GM12878 (cell line): ENCODE data around the gene MEAK7. TPM values are rescaled to one million over a fixed set of nuclear protein-coding genes. Genes with fewer than 3 reads are reported as not detected.

ENCODE experiments used
- ATAC-seq: fragments of 200-7000 bp; cut with Tn5 transposase; 3 replicates; pipeline ENCODE4 v1.9.1; 2020; ENCODE audit warnings: mild to moderate bottlenecking, moderate library complexity
- BruUV-seq: library from RNA; stranded (reverse); fragments of 400-500 nt; replicated peaks from 2 replicates; lab custom pipeline; 2021; lab: Mats Ljungman, UMichigan
- CTCF ChIA-PET: fragments of 300-600 bp; sonication (Branson Sonifier 250); formaldehyde crosslinking; extraction: SDS; loops from one replicate; lab custom pipeline; 2021; ENCODE audit warnings: inconsistent platforms; lab: Yijun Ruan, JAX
- POLR2A ChIA-PET: fragments of 350-600 bp; formaldehyde crosslinking; extraction: SDS; loops from one replicate; lab custom pipeline; 2021; ENCODE audit warnings: inconsistent platforms; lab: Charles Lee
- RAD21 ChIA-PET: fragments of 300-600 bp; sonication (Branson Sonifier 250); formaldehyde crosslinking; loops from one replicate; lab custom pipeline; 2023; ENCODE audit warnings: antibody characterized with exemption; ENCODE audit not compliant: unreplicated experiment; lab: Charles Lee
- SMC1A ChIA-PET: fragments of 300-600 bp; sonication (Branson Sonifier 250); formaldehyde crosslinking; loops from one replicate; lab custom pipeline; 2023; ENCODE audit not compliant: unreplicated experiment, uncharacterized antibody; lab: Charles Lee
- DNase-seq: peaks from one replicate; pipeline ENCODE4 v3.0.0-alpha.2; 2011; ENCODE audit warnings: low read depth, low spot score
- FAIRE-seq: peaks from 3 replicates; lab custom pipeline; 2011; peaks lifted over from hg19 to GRCh38; lab: Jason Lieb, UNC
- H2AFZ ChIP-seq: 2 replicates; pipeline ENCODE4 v1.6.0; 2011; ENCODE audit warnings: low read depth, low read length, control low read depth; ENCODE audit not compliant: control insufficient read depth
- H3K27ac ChIP-seq: 2 replicates; pipeline ENCODE4 v1.5.1; 2011; ENCODE audit warnings: control low read depth; ENCODE audit not compliant: control insufficient read depth, insufficient read depth
- H3K27me3 ChIP-seq, 2 experiments: replicated peaks in 1 of 2; 2 replicates each; pipeline versions ENCODE4 v1.6.0 to v1.6.1; 2011; ENCODE audit warnings: low read length in 1 of 2; ENCODE audit not compliant: control insufficient read depth in 2 of 2, insufficient read depth in 2 of 2
- H3K36me3 ChIP-seq, 2 experiments: 2 replicates each; pipeline ENCODE4 v1.5.1; 2011; ENCODE audit warnings: low read length in 1 of 2; ENCODE audit not compliant: control insufficient read depth in 2 of 2, insufficient read depth in 2 of 2
- H3K4me1 ChIP-seq: 2 replicates; pipeline ENCODE4 v1.6.1; 2011; ENCODE audit warnings: mild to moderate bottlenecking, low read length, moderate library complexity, mixed read lengths; ENCODE audit not compliant: control insufficient read depth, insufficient read depth
- H3K4me2 ChIP-seq: 2 replicates; pipeline ENCODE4 v1.6.0; 2011; ENCODE audit warnings: control low read depth; ENCODE audit not compliant: control insufficient read depth, insufficient read depth
- H3K4me3 ChIP-seq: fragments of 200-600 bp; sonication (generic); 2 replicates; pipeline ENCODE4 v1.5.1; 2016
- H3K79me2 ChIP-seq: 2 replicates; pipeline ENCODE4 v1.6.0; 2011; ENCODE audit warnings: low read length; ENCODE audit not compliant: control insufficient read depth, insufficient read depth
- H3K9ac ChIP-seq: 2 replicates; pipeline ENCODE4 v1.8.0; 2011; ENCODE audit warnings: low read length, control low read depth, mixed read lengths; ENCODE audit not compliant: control insufficient read depth, insufficient read depth
- H3K9me3 ChIP-seq: replicated peaks from 3 replicates; pipeline ENCODE4 v1.5.1; 2011; ENCODE audit warnings: mild to moderate bottlenecking, low read length; ENCODE audit not compliant: control insufficient read depth, insufficient read depth
- H4K20me1 ChIP-seq: 2 replicates; pipeline ENCODE4 v1.6.0; 2011; ENCODE audit not compliant: control insufficient read depth, insufficient read depth
- CBFB ChIP-seq: IDR thresholded peaks from 2 replicates; pipeline ENCODE4 v1.6.1; 2016; ENCODE audit warnings: antibody characterized with exemption, low read depth
- CHD2 ChIP-seq: IDR thresholded peaks from 2 replicates; pipeline ENCODE4 v1.6.1; 2011; ENCODE audit warnings: low read depth, low read length, improper control_type of control experiment, borderline replicate concordance
- HSF1 ChIP-seq: fragments of 150-350 bp; IDR thresholded peaks from 2 replicates; pipeline ENCODE4 v1.6.1; 2014; ENCODE audit warnings: mild to moderate bottlenecking, low read depth, low read length
- IKZF1 ChIP-seq: fragments of 450-650 bp; conservative IDR thresholded peaks from 2 replicates; pipeline ENCODE4 v1.6.1; 2017; ENCODE audit warnings: antibody characterized with exemption, mild to moderate bottlenecking
- IKZF2 ChIP-seq, 2 experiments: fragments of 450-650 bp; IDR thresholded peaks; 2 replicates each; pipeline ENCODE4 v1.6.1; 2017; ENCODE audit warnings: mild to moderate bottlenecking in 2 of 2, moderate library complexity in 2 of 2
- JUND ChIP-seq: IDR thresholded peaks from 2 replicates; pipeline ENCODE4 v1.6.1; 2012; ENCODE audit warnings: low read depth, mild to moderate bottlenecking, low read length, improper control_type of control experiment, moderate library complexity
- MEF2A ChIP-seq: IDR thresholded peaks from 2 replicates; pipeline ENCODE4 v1.6.1; 2011; ENCODE audit warnings: low read depth, mild to moderate bottlenecking, low read length, moderate library complexity; ENCODE audit not compliant: insufficient read depth
- NFYA ChIP-seq: IDR thresholded peaks from 2 replicates; pipeline ENCODE4 v1.6.1; 2011; ENCODE audit warnings: low read depth, mild to moderate bottlenecking, low read length, improper control_type of control experiment, borderline replicate concordance
- NR2C2 ChIP-seq: IDR thresholded peaks from 2 replicates; pipeline ENCODE4 v1.6.1; 2011; ENCODE audit warnings: borderline replicate concordance, low read depth; ENCODE audit not compliant: control insufficient read depth, insufficient read length
- TCF7 ChIP-seq: IDR thresholded peaks from 2 replicates; pipeline ENCODE4 v1.6.1; 2014; ENCODE audit warnings: antibody characterized with exemption, borderline replicate concordance
- ZNF687 ChIP-seq: fragments of 450-650 bp; IDR thresholded peaks from 2 replicates; pipeline ENCODE4 v1.6.1; 2017; ENCODE audit warnings: mild to moderate bottlenecking, moderate library complexity
- WGBS: methylation state at CpG from one replicate; pipeline ENCODE4 v1.1.6; 2016; ENCODE audit warnings: low lambda C conversion rate; ENCODE audit not compliant: insufficient replicate concordance, insufficient coverage; ENCODE audit errors: missing lambda C conversion rate; 5-methylcytosine and 5-hydroxymethylcytosine counted together
- in situ Hi-C: fragments of 300-500 bp; cut with MboI; formaldehyde crosslinking; loops from 9 replicates; pipeline ENCODE4 v1.14.3; 2018; ENCODE audit warnings: mixed read lengths
- intact Hi-C: fragments of 100-400 bp; cut with micrococcal nuclease; formaldehyde crosslinking; loops from one replicate; pipeline ENCODE4 v1.14.2; 2022; ENCODE audit not compliant: unreplicated experiment
- polyA plus RNA-seq, 11 experiments: library from polyadenylated mRNA; depleted of rRNA in 4 of 11; unstranded in 6 of 11; stranded (reverse) in 5 of 11; fragments of >200 nt; fragmentation: Nextera tagmentation in 4 of 11; fragmentation: Illumina TruSeq in 1 of 11; extraction: Ambion mirVana in 4 of 11; extraction: Trizol in 1 of 11; gene quantifications; 1 replicate in 1 of 11; 2 replicates in 10 of 11; pipeline versions ENCODE4 v1.2.1 to v1.2.3, GENCODE V29; 2011 to 2016; ENCODE audit warnings: inconsistent platforms in 2 of 11, missing spikeins in 2 of 11, low read depth in 1 of 11
- total RNA-seq, 4 experiments: library from RNA; depleted of rRNA in 3 of 4; stranded (reverse); fragments of >200 nt in 3 of 4; fragmentation: Illumina TruSeq in 1 of 4; extraction: Trizol in 1 of 4; gene quantifications; 2 replicates each; pipeline versions ENCODE4 v1.2.1 to v1.2.3, GENCODE V29; 2013 to 2021
- TF ChIP-seq, protein P1 (sequence below): fragments of 450-650 bp; IDR thresholded peaks from 2 replicates; pipeline ENCODE4 v1.6.1; 2018; ENCODE audit warnings: mild to moderate bottlenecking, low read depth, moderate library complexity; ENCODE audit not compliant: partially characterized antibody

Gene MEAK7
- total and polyA plus RNA-seq, 10 of the 15 experiments (the other 5 are each of a cell fraction or from before 2014, with no cell fraction given) = 1.4 to 11.9 (median 6.4) TPM

DNA sequence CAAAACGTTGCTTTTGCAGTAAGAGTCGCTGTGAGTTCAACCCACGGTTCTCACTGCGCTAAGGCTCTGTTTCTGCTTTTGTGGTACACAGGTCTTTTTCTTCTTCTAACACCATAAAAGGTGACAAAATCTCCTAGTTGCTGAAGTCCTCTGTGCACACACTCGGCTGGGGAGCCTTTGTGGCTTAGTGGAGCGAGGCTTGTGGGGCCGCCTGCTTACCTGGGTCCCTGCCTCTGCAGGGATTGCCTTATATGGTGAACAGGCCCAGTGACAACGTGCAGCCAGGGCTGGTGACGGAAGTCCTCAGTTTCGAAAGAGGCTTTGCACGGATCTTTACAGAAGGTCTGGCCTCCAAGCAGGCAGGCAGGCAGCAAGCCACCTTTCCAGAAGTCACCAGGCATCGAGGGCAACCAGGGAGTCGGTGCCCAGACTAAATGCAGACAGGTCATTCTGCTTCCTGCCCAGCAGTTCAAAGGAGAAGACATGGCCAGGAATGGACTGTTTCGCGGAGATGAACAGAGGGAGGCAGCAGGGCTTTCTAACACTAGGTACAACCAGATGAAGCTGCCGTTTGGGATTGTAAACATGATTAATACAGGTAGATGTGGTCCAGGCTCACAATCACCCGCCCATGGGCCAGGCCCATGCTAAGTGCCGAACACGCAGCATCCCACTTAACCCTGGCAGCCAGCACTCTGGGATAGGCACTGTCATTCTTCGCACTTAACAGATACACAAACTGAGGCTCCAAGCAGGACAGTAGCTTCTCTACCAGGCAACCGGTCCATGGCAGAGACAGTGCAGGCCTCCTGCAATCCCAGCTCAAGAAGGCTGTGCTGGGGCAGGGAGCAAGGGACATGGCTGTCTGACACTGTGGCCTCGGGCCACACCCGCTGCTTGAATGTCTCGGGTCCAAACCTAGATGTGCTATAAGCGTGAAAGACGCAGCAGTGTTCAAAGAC, 10.7 kb upstream of the MEAK7 start:
- TSS peak; percentile 98 for BruUV-seq
- peak; percentile 93 for ATAC-seq
- H3K4me2 ChIP-seq = peak overlapping the region; percentile 85
- TF ChIP-seq IKZF1 (peak; percentile 73), HSF1 (no peak), TCF7 (no peak), CHD2 (peak; percentile 90; the same call in 1 of the 2 replicates), NFYA (no peak), IKZF2 (IDR thresholded peaks at IDR 0.05) (peak; percentile 52 to 67; a peak in 3 of 4 replicates), ZNF687 (peak; percentile 99), JUND (no peak), MEF2A (peak; percentile 43; the same call in 1 of the 2 replicates), NR2C2 (no peak), CBFB (peak; percentile 83)
- TF ChIP-seq, protein P1, sequence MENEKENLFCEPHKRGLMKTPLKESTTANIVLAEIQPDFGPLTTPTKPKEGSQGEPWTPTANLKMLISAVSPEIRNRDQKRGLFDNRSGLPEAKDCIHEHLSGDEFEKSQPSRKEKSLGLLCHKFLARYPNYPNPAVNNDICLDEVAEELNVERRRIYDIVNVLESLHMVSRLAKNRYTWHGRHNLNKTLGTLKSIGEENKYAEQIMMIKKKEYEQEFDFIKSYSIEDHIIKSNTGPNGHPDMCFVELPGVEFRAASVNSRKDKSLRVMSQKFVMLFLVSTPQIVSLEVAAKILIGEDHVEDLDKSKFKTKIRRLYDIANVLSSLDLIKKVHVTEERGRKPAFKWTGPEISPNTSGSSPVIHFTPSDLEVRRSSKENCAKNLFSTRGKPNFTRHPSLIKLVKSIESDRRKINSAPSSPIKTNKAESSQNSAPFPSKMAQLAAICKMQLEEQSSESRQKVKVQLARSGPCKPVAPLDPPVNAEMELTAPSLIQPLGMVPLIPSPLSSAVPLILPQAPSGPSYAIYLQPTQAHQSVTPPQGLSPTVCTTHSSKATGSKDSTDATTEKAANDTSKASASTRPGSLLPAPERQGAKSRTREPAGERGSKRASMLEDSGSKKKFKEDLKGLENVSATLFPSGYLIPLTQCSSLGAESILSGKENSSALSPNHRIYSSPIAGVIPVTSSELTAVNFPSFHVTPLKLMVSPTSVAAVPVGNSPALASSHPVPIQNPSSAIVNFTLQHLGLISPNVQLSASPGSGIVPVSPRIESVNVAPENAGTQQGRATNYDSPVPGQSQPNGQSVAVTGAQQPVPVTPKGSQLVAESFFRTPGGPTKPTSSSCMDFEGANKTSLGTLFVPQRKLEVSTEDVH = no peak

More for the DNA sequence above, 10.7 kb upstream of the MEAK7 start:
- peak overlapping the region; percentile 99 for H3K27ac ChIP-seq
- in situ Hi-C loops = loop anchor here (5.0 to 25.0 kb wide), 3 partner anchors 107 to 447 kb away; no protein-coding TSS in a partner anchor
- intact Hi-C loops = loop anchor here (1.0 to 2.0 kb wide), 3 partner anchors 48 to 102 kb away; no protein-coding TSS in a partner anchor
- H3K4me3 ChIP-seq = no peak overlapping the region
- H3K9ac ChIP-seq = peak overlapping the region; percentile 92
- H3K27me3 ChIP-seq = no peaks in the 10 kb centered on the region
- WGBS = 33% methylated on average over 26 of the region's 26 CpGs
- POLR2A ChIA-PET = interaction anchor here (0.5 to 5.8 kb wide), 10 partner anchors 9 to 215 kb away, joined by 3 to 60 read pairs (median 4); no protein-coding TSS in a partner anchor
- CTCF ChIA-PET = interaction anchor here (0.7 to 11.6 kb wide), 16 partner anchors 9 to 224 kb away, joined by 3 to 299 read pairs (median 5); partner anchors contain the start of gene COTL1
- no peaks in the 10 kb centered on the region for H4K20me1 ChIP-seq
- H3K9me3 ChIP-seq = no peaks in the 10 kb centered on the region
- RAD21 ChIA-PET = interaction anchor here (1.0 to 6.6 kb wide), 9 partner anchors 9 to 239 kb away, joined by 3 to 194 read pairs (median 7); partner anchors contain the start of gene COTL1
- peaks cover 2% of the 10 kb centered on the region; the same call in 1 of the 2 replicates for H3K79me2 ChIP-seq
- peak overlapping the region; percentile 60 for H2AFZ ChIP-seq
- H3K4me1 ChIP-seq = peaks cover 52% of the 10 kb centered on the region
- H3K36me3 ChIP-seq = no peaks in the 10 kb centered on the region
- peak; percentile 96 for DNase-seq
- SMC1A ChIA-PET = interaction anchor here (0.7 to 13.2 kb wide), 19 partner anchors 9 to 239 kb away, joined by 3 to 183 read pairs (median 8); partner anchors contain the start of gene COTL1
- FAIRE-seq = peak; percentile 97
